Subcutaneous abdominal adipose tissue (tissue), 5 donors: ENCODE data around the gene ZNF718.
"Not testable (repeated sequence)": the region's sequence is repeated elsewhere in the genome, so short reads cannot be mapped to it uniquely, and the experiment has no call there.

ENCODE experiments used
- H3K27ac ChIP-seq: one replicate; pipeline ENCODE4 v1.7.0; 2013; ENCODE audit warnings: low read depth, mild to moderate bottlenecking, inconsistent platforms, low read length, moderate library complexity
- H3K27me3 ChIP-seq, 5 donors: one replicate each; pipeline ENCODE4 v1.7.0; 2013; ENCODE audit warnings: low read length in 5 of 5, inconsistent platforms in 1 of 5; ENCODE audit not compliant: control insufficient read depth in 5 of 5, insufficient read depth in 4 of 5
- H3K36me3 ChIP-seq, 5 donors: one replicate each; pipeline ENCODE4 v1.7.0; 2013; ENCODE audit warnings: low read length in 5 of 5; ENCODE audit not compliant: control insufficient read depth in 5 of 5, insufficient read depth in 5 of 5
- H3K4me1 ChIP-seq, 5 donors: one replicate each; pipeline ENCODE4 v1.7.0; 2013; ENCODE audit warnings: low read length in 5 of 5, mild to moderate bottlenecking in 3 of 5, moderate library complexity in 1 of 5; ENCODE audit not compliant: control insufficient read depth in 5 of 5, insufficient read depth in 5 of 5
- H3K4me3 ChIP-seq, 5 donors: one replicate each; pipeline ENCODE4 v1.7.0; 2013; ENCODE audit warnings: low read length in 5 of 5, low read depth in 1 of 5
- H3K9ac ChIP-seq, 5 donors: one replicate each; pipeline ENCODE4 v1.7.0; 2013; ENCODE audit warnings: low read length in 5 of 5, mild to moderate bottlenecking in 4 of 5, moderate library complexity in 3 of 5
- H3K9me3 ChIP-seq, 5 donors: one replicate each; pipeline ENCODE4 v1.7.0; 2013; ENCODE audit warnings: low read length in 5 of 5; ENCODE audit not compliant: control insufficient read depth in 5 of 5
- donor health status: healthy.
- donor health status: healthy.
- donor health status: healthy.
- donor health status: healthy.
- donor health status: healthy.

ZNF718 gene

DNA sequence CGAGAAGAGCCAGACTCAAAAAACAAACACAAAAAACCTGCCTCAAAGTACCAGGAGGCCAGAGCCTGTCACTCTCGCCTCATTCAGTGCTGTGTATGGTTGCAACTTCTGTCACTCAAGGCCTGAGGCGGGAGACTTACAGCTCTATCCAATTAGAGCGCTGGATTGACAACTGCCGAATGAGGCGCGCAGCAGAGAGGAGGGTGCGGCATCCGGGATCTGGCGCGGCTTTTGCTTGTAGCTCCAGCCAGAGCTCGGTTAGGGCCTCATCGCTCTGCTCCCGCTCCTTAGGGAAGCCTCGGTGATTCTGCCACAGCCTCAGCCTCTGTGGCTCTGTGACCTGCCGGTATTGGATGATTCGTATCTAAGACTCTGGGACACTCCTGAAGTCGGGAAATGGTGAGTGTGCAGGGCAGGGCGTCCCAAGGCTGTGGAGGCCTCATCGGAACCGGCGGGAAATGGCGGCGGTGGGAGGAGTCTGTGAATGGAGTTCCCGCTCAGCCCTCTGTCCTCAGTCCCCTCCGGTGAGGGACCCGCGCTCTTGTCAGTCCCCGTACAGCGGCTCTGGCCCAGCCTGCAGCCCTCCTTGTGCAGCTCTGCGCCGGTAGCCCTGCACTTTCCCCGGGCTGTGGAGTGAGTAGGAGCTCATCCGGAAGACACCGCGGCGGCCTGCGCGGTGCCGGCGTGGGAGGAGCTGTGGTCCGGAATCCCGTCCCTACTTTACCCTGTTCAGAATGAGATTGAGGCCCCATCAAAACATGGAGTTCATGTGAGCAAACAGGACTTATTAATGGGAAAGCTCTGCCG lies at the start of gene ZNF718:
Gene ZNF718 (plus strand): TSS at position 227 of the 807 bp plus-strand sequence. CDS start 170 bp downstream, at position 397.
- Histone ChIP-seq H3K27ac (peak within 1 kb of the TSS; percentile 79), H3K4me3 (peak within 1 kb of the TSS; percentile 86 to 97 (median 94)), H3K4me1 (peaks cover 0 to 18% (median 16%) of the 10 kb centered on the region in 5 donors), H3K36me3 (peaks cover 10 to 27% (median 21%) of the 10 kb centered on the region in 5 donors), H3K9ac (peak within 1 kb of the TSS; percentile 79 to 89 (median 86)), H3K9me3 (peaks cover 0 to 19% (median 7%) of the 10 kb centered on the region in 5 donors), H3K27me3 (no peaks in the 10 kb centered on the region)

DNA sequence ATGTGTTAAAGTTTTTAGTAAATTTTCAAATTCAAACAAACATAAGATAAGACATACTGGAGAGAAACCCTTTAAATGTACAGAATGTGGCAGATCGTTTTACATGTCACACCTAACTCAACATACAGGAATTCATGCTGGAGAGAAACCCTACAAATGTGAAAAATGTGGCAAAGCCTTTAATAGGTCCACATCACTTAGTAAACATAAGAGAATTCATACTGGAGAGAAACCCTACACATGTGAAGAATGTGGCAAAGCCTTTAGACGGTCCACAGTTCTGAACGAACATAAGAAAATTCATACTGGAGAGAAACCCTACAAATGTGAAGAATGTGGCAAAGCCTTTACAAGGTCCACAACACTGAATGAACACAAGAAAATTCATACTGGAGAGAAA lies 38.4 kb upstream of the ZNF718 start:
- peaks cover 77 to 95% (median 83%) of the 10 kb centered on the region in 5 donors for H3K9me3 ChIP-seq
- no peak overlapping the region for H3K9ac ChIP-seq
- no peaks in the 10 kb centered on the region for H3K4me1 ChIP-seq
- no peaks in the 10 kb centered on the region for H3K27me3 ChIP-seq
- H3K27ac ChIP-seq: no peak overlapping the region
- peak overlapping the region; percentile 21 to 66 (median 52) for H3K4me3 ChIP-seq
- H3K36me3 ChIP-seq: peaks cover 26 to 51% (median 37%) of the 10 kb centered on the region in 5 donors

DNA sequence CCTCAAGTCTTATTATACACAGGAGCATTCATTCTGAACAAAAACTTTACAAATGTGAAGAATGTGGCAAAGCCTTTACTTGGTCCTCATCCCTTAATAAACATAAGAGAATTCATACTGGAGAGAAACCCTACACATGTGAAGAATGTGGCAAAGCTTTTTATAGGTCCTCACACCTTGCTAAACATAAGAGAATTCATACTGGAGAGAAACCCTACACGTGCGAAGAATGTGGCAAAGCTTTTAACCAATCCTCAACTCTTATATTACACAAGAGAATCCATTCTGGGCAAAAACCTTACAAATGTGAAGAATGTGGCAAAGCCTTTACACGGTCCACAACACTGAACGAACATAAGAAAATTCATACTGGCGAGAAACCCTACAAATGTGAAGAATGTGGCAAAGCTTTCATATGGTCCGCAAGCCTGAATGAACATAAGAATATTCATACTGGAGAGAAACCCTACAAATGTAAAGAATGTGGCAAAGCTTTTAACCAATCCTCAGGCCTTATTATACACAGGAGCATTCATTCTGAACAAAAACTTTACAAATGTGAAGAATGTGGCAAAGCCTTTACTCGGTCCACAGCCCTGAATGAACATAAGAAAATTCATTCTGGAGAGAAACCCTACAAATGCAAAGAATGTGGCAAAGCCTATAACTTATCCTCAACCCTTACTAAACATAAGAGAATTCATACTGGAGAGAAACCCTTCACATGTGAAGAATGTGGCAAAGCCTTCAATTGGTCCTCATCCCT lies 37.6 kb upstream of the ZNF718 start:
- H3K27ac ChIP-seq, H3K4me1 ChIP-seq, H3K9ac ChIP-seq, H3K27me3 ChIP-seq: not testable (repeated sequence)
- H3K36me3 ChIP-seq: peaks cover 20 to 48% (median 30%) of the 10 kb centered on the region in 5 donors
- peaks cover 78 to 95% (median 87%) of the 10 kb centered on the region in 5 donors for H3K9me3 ChIP-seq
- peak overlapping the region; percentile 34 to 66 (median 52) for H3K4me3 ChIP-seq

DNA sequence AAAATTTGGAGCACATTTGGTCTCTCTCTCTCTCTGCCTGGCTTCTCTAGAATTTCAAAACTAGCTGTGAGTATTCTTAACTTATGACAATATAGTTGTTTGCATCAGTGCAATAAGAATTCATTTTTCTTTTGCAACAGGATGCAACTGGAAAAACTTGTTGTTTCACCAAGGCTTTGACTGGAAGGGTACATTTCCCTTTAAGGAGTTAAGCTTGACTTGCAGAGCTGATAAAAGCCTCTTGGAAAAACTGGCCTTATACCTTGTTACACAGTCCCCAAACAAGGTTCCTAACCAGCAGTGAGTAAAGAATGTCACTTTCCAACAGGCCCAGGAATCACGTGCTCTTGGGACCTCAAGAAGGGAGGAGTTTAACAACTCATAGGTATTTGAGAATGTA lies 25.9 kb upstream of the ZNF718 start:
- Histone ChIP-seq H3K9me3 (peaks cover 60 to 96% (median 81%) of the 10 kb centered on the region in 5 donors), H3K27me3 (no peaks in the 10 kb centered on the region), H3K4me3 (peak overlapping the region in 2 of 5 donors; percentile 17 to 33), H3K27ac (no peak overlapping the region), H3K36me3 (peaks cover 0 to 3% (median 0%) of the 10 kb centered on the region in 5 donors), H3K9ac (no peak overlapping the region), H3K4me1 (no peaks in the 10 kb centered on the region)

DNA sequence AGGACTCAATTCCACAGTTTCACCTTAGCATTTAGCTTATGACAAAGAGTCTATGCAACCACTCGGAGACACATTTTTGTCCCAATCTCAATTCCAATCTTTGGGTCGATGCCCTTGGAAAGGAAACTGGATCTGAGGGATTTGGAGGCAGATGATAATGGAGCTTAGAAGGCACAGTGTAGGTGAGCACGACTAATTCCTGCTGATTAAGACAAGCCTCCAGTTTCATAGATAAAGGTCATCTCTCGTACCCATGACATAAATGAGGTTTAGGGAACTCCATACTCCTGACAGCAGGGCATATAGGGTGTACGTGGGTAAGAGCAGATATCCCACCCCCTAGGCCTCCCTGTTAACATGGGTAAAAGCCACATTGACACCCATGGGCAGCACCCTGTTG lies 24.4 kb upstream of the ZNF718 start:
- Histone ChIP-seq H3K4me1 (no peaks in the 10 kb centered on the region), H3K9ac (no peak overlapping the region), H3K4me3 (peak overlapping the region in 3 of 5 donors; percentile 36 to 54 (median 46)), H3K27me3 (no peaks in the 10 kb centered on the region), H3K9me3 (peaks cover 50 to 85% (median 74%) of the 10 kb centered on the region in 5 donors), H3K36me3 (no peaks in the 10 kb centered on the region), H3K27ac (no peak overlapping the region)

DNA sequence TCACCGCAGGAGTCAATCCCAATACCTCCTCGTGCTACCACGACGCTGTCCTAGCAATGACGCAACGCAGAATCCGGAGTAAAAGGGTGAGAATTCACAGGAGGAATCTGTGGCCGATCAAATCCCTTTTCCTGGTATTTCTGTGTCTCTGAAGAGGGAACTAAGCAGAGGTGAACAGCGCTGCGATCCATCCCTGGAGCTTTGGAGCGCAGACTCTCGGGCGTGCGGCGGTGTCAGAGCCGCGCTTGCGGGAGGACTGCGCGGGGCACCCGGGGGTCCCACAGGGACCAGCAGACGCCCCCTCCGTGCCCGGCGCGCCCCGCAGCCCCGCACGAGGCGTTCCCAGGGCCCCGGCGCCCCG lies 17.2 kb upstream of the ZNF718 start:
- Histone ChIP-seq H3K4me1 (peaks cover 0 to 5% (median 0%) of the 10 kb centered on the region in 5 donors), H3K9ac (no peak overlapping the region), H3K9me3 (peaks cover 32 to 72% (median 68%) of the 10 kb centered on the region in 5 donors), H3K4me3 (peak overlapping the region in 3 of 5 donors; percentile 8 to 47 (median 31)), H3K36me3 (no peaks in the 10 kb centered on the region), H3K27ac (no peak overlapping the region), H3K27me3 (peaks cover 28 to 47% (median 34%) of the 10 kb centered on the region in 5 donors)

DNA sequence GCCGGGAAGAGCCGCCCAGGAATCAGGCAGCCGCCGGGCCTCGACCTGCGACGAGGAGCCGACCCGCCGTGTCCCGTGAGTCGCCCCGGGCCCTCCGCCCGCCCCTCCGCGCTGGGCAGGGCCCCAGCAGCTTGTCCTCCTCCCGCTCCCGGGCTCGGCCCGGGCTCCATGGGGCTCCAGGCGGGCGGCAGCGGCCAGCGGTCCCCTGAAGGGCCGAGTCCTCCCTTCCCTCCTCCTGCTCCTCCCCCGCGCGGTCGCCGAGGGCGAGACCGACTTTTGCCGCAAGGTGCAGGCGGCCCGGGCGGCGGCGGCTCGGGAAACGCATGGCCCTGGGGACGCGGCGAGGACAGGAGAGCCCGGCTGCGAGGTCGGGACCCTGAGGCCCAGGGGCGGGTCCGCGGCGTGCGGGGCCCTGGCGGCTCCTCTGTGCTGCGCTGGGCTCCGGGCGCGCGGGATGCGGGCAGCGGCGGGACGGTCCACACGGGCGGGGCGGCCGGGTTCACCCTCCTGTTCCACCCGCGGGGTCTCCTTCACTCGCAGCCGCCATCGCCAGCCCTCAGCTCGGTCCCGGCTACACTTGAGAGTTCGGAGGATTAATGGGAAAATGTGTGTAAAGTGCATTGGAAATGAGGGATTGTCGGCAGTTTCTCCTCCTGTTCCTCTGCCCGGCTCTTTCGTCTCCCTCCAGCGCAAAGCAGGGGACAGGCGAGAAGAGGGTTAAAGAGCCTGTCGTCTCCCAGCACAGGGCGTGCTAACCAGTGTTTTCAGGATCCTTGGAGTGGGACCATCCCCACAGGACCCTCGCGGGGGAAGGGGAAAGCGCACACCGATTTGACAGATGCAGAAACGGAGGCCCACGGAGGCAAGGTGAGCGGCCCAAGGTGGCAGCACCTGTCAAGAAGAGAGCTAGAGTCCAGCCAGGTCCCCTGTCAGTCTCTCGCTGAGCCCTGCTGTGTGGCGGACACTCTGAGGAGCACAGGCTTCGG lies 16.6 kb upstream of the ZNF718 start:
- Histone ChIP-seq H3K27me3 (peaks cover 28 to 49% (median 34%) of the 10 kb centered on the region in 5 donors), H3K4me3 (peak overlapping the region in 4 of 5 donors; percentile 17 to 47 (median 28)), H3K4me1 (peaks cover 0 to 5% (median 0%) of the 10 kb centered on the region in 5 donors), H3K36me3 (no peaks in the 10 kb centered on the region), H3K27ac (no peak overlapping the region), H3K9me3 (peaks cover 26 to 70% (median 65%) of the 10 kb centered on the region in 5 donors), H3K9ac (no peak overlapping the region)

DNA sequence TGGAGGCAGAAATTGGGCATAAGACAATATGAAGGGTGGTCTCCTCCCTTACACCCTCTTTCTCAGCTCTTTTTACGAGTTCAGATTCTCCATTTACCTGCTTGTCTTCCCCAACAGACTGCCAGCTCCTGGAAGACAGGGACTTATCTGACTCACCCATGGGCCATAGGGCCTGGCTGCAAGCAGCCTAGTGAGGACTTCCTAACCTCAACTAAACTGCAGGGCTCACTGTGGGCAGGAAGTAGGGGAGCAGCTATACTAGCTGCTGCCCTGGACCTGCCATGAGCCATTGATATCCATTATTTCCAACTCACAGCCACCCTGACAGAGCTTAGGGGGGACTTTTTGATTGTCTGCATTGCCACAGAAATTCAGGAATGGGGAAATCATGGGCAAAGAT lies 11.5 kb upstream of the ZNF718 start:
- Histone ChIP-seq H3K27ac (no peak overlapping the region), H3K9ac (no peak overlapping the region), H3K4me3 (no peak overlapping the region), H3K4me1 (peaks cover 0 to 5% (median 0%) of the 10 kb centered on the region in 5 donors), H3K27me3 (peaks cover 21 to 36% (median 29%) of the 10 kb centered on the region in 5 donors), H3K36me3 (no peaks in the 10 kb centered on the region), H3K9me3 (peaks cover 11 to 54% (median 48%) of the 10 kb centered on the region in 5 donors)

DNA sequence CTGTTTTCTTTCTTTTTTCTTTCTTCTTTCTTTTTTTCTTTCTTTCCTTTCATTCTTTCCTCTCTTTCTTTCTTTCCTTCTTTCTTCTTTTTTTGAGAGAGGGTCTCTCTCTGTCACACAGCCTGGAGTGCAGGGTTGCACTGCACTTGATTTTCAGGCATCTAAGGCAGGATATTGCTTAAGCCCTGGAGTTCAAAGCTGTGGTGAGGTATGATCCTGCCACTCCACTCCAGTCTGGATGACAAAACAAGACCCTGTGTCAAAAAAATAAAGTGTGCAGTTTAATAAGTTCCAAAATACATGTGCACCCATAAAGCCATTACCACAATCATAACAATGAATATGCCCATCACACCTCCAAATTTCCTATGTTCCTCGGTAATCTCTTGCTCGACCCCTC lies 10.6 kb upstream of the ZNF718 start:
- Histone ChIP-seq H3K9ac (no peak overlapping the region), H3K9me3 (peaks cover 6 to 46% (median 39%) of the 10 kb centered on the region in 5 donors), H3K4me3 (no peak overlapping the region), H3K4me1 (no peaks in the 10 kb centered on the region), H3K27ac (no peak overlapping the region), H3K27me3 (peaks cover 11 to 26% (median 19%) of the 10 kb centered on the region in 5 donors), H3K36me3 (no peaks in the 10 kb centered on the region)
